Right lobe of liver (tissue), 4 donors: ENCODE data around the gene ARSI.

Source experiments
- POLR2A ChIP-seq: fragments of 450-650 bp; IDR thresholded peaks from one replicate; pipeline ENCODE4 v1.6.1; 2017; ENCODE audit warnings: antibody characterized with exemption, mild to moderate bottlenecking
- TF ChIP-seq, protein P1 (sequence below), 4 donors: fragments of 200-600 bp in 3 of 4; fragments of 450-650 bp in 1 of 4; IDR thresholded peaks; one replicate each; pipeline versions ENCODE4 v1.5.1 to v1.8.0; 2016 to 2022; ENCODE audit warnings: antibody characterized with exemption in 4 of 4, mild to moderate bottlenecking in 2 of 4
- donor health status: DM: no; HTN: no; CAD: no.
- donor health status: DM: no; HTN: no; CAD: no.
- donor health status: DM: no; HTN: yes; CAD: no.

- TF ChIP-seq, protein P1, sequence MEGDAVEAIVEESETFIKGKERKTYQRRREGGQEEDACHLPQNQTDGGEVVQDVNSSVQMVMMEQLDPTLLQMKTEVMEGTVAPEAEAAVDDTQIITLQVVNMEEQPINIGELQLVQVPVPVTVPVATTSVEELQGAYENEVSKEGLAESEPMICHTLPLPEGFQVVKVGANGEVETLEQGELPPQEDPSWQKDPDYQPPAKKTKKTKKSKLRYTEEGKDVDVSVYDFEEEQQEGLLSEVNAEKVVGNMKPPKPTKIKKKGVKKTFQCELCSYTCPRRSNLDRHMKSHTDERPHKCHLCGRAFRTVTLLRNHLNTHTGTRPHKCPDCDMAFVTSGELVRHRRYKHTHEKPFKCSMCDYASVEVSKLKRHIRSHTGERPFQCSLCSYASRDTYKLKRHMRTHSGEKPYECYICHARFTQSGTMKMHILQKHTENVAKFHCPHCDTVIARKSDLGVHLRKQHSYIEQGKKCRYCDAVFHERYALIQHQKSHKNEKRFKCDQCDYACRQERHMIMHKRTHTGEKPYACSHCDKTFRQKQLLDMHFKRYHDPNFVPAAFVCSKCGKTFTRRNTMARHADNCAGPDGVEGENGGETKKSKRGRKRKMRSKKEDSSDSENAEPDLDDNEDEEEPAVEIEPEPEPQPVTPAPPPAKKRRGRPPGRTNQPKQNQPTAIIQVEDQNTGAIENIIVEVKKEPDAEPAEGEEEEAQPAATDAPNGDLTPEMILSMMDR (IDR thresholded peaks at IDR 0.05) = no peak
- no peak for TF ChIP-seq POLR2A
Measured at GRCh38 chr5:150321784-150322183, 19.1 kb upstream of the ARSI start.
